ENCODE results near the gene PAX7. TPM values are rescaled to one million over a fixed set of nuclear protein-coding genes. Genes with fewer than 3 reads are reported as not detected.

PAX7 gene
- total RNA-seq, 4 donors from 2014 or later = not detected

DNA sequence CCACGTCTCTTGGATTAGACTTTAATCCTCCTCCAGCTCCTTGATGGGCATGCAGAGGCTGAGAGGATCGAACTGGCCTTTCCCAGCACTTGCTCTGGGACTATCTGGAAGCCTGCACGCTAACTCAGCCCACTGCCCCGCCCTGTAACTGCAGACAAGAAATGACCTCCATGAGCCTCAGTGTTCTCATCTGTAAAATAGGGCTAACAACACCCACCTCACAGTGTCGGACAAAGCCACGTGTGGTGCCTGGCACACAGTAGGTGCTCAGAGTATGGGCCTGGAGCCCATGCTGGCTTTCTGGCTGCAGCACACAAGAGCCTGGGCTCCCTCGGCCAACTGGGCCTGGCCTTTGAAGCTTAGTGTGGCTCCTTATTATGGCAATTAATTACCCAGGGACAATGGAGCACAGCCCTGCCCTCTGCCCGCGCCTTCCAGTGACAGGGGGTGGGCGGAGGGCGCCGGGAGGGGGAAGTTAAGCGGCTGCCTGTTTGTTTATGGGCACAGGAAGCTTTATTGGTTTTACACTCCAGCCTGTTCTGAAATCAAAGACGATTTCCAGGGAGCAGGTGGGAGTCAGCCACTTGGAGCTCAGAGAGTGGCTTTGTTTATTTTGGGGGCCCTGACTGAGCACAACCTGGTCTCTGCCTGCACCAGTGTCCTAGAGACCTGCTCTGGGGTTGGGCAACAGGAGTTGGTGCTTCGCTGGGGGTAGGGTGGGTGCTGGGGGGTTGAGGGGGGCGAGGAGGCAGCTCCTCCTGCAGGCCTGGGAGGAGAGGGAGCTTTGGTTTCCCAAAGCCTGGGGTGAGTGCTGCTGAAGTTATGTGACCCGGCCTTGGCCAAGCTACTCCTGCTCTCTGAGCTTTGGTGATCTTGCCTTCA lies 31.0 kb downstream of the PAX7 start:
- no peaks in the 10 kb centered on the region for H3K9me3 ChIP-seq
- H3K27ac ChIP-seq (replicated peaks in 1 of 4) = no peak overlapping the region
- no peak for DNase-seq (ENCODE audit: extremely low spot score)
- intact Hi-C loops (cut with DNase I) = no loop called here
- H3K27me3 ChIP-seq = peaks cover 0 to 94% (median 2%) of the 10 kb centered on the region in 4 donors
- TF ChIP-seq POLR2A (IDR thresholded peaks at IDR 0.05; ENCODE audit: low read depth) (no peak), EP300 (IDR thresholded peaks at IDR 0.05) (no peak), POLR2AphosphoS5 (IDR thresholded peaks at IDR 0.05) (no peak), CTCF (IDR thresholded peaks at IDR 0.05) (no peak)
- 48% methylated on average over 15 of the region's 17 CpGs for WGBS
- no peak overlapping the region for H3K4me3 ChIP-seq
- no peaks in the 10 kb centered on the region for H3K36me3 ChIP-seq
- no peaks in the 10 kb centered on the region for H3K4me1 ChIP-seq

GRCh38 chr1:18662286-18662639 lies 31.6 kb downstream of the PAX7 start:
- WGBS = 61% methylated on average over 5 of the region's 5 CpGs
- Histone ChIP-seq H3K36me3 (no peaks in the 10 kb centered on the region), H3K9me3 (no peaks in the 10 kb centered on the region), H3K4me3 (no peak overlapping the region), H3K4me1 (no peaks in the 10 kb centered on the region), H3K27ac (replicated peaks in 1 of 4) (no peak overlapping the region), H3K27me3 (peaks cover 0 to 94% (median 2%) of the 10 kb centered on the region in 4 donors)
- no peak for DNase-seq (ENCODE audit: extremely low spot score)
- intact Hi-C loops (cut with DNase I) = no loop called here
- TF ChIP-seq POLR2A (IDR thresholded peaks at IDR 0.05; ENCODE audit: low read depth) (no peak), CTCF (IDR thresholded peaks at IDR 0.05) (no peak)

DNA sequence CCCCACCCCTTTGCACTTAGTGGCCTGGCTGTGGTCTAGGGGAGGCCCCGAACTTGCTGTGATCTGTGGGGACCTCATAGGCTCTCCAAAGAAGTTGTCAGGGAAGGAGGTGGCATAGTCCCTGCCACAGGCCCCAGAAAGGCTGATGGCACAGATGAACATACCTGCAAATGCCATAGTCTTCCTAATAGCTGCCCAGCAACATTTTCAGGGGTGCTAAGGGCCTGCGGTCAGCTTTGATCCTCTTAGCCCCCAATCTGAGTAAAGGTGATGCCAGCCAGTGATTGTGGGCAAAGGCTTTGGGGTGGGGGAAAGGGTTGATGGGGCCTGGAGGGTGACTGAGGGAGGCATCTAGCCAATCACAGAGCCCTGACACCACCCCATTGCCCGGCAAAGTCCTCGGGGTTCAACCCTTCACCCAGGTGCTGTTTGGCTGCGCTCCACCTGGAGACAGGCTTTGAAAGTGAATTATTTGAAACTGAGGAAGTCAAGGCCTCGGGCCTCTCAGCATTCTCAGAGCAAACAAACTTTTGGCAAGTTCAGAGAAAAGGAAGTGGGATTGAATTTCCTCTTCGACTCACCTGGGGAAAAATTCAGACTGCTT lies 35.8 kb downstream of the PAX7 start:
- TF ChIP-seq EP300 (IDR thresholded peaks at IDR 0.05) = no peak
- TF ChIP-seq POLR2AphosphoS5 (IDR thresholded peaks at IDR 0.05) = no peak
- no peak for TF ChIP-seq CTCF (IDR thresholded peaks at IDR 0.05)
- TF ChIP-seq POLR2A (IDR thresholded peaks at IDR 0.05; ENCODE audit: low read depth) = no peak
- Histone ChIP-seq H3K36me3 (no peaks in the 10 kb centered on the region), H3K4me1 (no peaks in the 10 kb centered on the region), H3K27me3 (peaks cover 0 to 92% (median 0%) of the 10 kb centered on the region in 4 donors), H3K27ac (replicated peaks in 1 of 4) (no peak overlapping the region), H3K9me3 (no peaks in the 10 kb centered on the region), H3K4me3 (no peak overlapping the region)
- intact Hi-C loops (cut with DNase I) = no loop called here
- DNase-seq (ENCODE audit: extremely low spot score) = no peak
- 66% methylated on average over 7 of the region's 7 CpGs for WGBS

DNA sequence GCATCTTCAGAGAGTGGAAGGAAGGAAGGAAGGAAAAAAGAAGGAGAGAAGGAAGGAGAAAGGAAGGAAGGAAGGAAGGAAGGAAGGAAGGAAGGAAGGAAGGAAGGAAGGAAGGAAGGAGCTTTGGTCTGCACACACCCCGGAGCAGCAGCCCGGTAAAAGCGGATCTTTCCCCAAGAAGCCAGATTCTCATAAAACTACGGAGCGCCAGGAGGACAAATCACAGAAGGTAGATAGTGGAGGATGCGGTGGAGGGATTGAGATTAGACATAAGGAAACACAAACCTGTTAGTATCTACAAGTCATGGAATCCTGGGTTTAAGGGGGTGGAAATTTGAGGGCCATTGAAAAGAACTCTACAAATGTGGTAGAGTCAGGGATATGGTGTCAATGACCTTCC lies 36.7 kb downstream of the PAX7 start:
- H3K36me3 ChIP-seq = no peaks in the 10 kb centered on the region
- TF ChIP-seq POLR2A (IDR thresholded peaks at IDR 0.05; ENCODE audit: low read depth) (no peak), EP300 (IDR thresholded peaks at IDR 0.05) (no peak), POLR2AphosphoS5 (IDR thresholded peaks at IDR 0.05) (no peak), CTCF (IDR thresholded peaks at IDR 0.05) (no peak)
- no peak overlapping the region for H3K4me3 ChIP-seq
- no peaks in the 10 kb centered on the region for H3K4me1 ChIP-seq
- DNase-seq (ENCODE audit: extremely low spot score) = no peak
- intact Hi-C loops (cut with DNase I) = no loop called here
- H3K27ac ChIP-seq (replicated peaks in 1 of 4) = no peak overlapping the region
- WGBS = 85% methylated on average over 6 of the region's 6 CpGs
- H3K27me3 ChIP-seq = peaks cover 0 to 85% (median 3%) of the 10 kb centered on the region in 4 donors
- H3K9me3 ChIP-seq = no peaks in the 10 kb centered on the region
